DMS114 treated with DMSO at 0.1 percent for 48 hours (cell line): ENCODE results near the gene SIL1.
"Not testable (repeated sequence)": the region's sequence is repeated elsewhere in the genome, so short reads cannot be mapped to it uniquely, and the experiment has no call there.

Experiments used
- DNase-seq: peaks from one replicate; lab custom pipeline; 2025; ENCODE audit not compliant: unreplicated experiment; lab: John Stamatoyannopoulos, UW

Gene SIL1

DNA sequence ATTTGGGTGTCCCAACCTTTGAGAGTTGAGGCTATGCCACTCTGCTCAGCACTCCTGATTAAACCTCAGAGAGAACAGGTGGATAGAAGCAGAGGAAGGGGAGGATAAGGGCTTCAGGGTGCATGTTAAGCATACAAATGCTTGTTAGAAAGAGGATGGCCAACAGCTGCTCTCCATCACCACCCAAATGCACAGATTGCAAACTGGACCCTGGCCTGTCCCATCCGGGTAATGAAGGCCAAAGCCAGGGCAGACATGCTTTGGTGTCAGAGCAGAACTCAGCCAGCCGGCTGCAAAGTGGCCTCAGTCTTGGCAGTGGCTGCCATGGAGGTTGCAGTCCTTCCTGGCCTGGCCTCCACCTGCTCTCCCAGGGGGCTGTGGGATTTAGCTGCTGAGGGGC is 84.3 kb downstream of the SIL1 start:
- no peak for DNase-seq

- not testable (repeated sequence) for DNase-seq
Measured at GRCh38 chr5:139112362-139112761, 85.8 kb downstream of the SIL1 start.

GRCh38 chr5:139110526-139111168 is 87.5 kb downstream of the SIL1 start:
- no peak for DNase-seq

GRCh38 chr5:139108063-139108824 is 89.9 kb downstream of the SIL1 start:
- DNase-seq: no peak

DNA sequence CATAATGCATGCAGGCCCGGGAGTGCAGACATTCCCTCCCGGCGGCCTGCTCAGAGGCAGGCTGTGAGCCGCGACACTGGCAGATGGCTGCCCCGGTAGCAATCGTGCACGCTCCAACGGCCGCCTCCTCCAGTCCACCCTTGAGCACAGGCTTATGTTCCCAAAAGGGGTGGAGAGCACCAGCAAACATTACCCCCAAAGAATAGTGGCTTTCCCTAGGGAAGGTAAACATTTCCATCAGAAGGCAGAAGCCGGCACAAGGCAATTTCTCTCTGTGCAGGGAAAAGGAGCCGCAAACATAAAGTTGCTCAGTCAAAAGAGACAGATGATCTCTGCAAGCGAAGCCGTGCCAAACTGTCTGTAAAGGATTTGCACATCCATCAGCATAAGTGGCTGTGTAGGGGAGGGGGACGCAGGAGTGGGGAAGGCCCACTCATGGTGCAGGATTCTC is 92.5 kb downstream of the SIL1 start:
- DNase-seq: no peak

- no peak for DNase-seq
Measured at GRCh38 chr5:139104577-139105276, 93.4 kb downstream of the SIL1 start.

GRCh38 chr5:139103762-139104161 is 94.4 kb downstream of the SIL1 start:
- DNase-seq: no peak

- DNase-seq: no peak
Measured at GRCh38 chr5:139100825-139101224, 97.3 kb downstream of the SIL1 start.

DNA sequence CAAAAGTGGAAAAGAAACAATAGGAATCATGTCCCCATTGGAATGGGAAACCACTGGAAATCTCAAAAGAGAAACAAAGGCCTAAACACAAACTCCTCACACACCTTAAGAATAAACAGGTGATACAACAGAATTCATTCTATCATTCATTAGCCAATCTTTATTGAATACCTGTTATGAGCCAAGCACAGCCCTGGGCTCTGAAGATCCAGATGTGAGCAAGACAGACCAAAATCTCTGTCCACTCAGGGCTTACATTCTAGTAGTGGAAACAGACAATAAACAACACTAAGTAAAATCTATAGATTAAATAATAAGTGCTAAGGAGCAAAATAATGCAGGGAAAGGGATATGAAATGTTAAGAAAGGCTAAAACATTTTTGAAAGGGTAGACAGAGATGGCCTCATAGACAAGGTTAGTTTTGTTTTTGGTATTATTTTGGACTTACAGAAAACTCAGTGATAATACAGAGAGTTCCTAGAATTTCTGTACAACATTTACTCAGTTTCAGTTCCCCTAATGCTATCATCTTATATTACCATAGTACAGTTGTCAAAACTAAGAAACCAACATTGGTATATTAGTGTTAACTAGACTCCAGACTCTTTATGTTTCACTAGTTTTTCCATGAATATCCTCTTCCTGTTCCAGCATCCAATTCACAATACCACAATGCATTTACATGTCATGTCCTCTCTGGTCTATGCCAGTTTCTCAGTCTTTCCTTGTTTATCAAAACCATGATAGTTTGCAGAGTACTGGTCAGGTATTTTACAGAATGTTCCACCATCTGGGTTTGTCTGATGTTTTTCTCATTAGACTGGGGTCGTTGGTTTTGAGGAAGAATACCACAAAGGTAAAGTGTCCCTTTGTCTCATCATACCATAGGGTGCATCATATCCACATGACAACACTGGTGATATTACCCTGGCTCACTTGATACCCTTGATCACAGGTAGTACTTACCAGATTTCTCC is 103.7 kb downstream of the SIL1 start:
- DNase-seq: no peak

GRCh38 chr5:139092741-139093343 is 105.3 kb downstream of the SIL1 start:
- no peak for DNase-seq

GRCh38 chr5:139091439-139092156 is 106.6 kb downstream of the SIL1 start:
- peak; percentile 8 for DNase-seq

DNA sequence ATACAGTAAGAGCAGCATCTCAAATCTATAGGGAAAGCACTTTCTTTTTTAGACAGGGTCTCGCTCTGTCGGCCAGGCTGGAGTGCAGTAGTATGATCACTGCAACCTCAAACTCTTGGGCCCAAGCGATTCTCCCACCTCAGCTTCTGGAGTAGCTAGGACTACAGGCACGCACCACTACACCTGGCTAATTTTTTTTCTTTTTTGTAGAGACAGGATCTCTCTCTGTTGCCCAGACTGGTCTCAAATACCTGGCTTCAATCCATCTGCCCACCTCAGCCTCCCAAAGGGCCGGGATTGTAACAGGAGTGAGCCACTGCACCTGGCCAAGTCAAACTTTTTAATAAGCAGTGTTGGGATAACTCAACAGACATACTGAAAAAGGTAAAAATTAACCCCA is 107.6 kb downstream of the SIL1 start:
- no peak for DNase-seq

GRCh38 chr5:139088024-139088423 is 110.1 kb downstream of the SIL1 start:
- DNase-seq: no peak

DNA sequence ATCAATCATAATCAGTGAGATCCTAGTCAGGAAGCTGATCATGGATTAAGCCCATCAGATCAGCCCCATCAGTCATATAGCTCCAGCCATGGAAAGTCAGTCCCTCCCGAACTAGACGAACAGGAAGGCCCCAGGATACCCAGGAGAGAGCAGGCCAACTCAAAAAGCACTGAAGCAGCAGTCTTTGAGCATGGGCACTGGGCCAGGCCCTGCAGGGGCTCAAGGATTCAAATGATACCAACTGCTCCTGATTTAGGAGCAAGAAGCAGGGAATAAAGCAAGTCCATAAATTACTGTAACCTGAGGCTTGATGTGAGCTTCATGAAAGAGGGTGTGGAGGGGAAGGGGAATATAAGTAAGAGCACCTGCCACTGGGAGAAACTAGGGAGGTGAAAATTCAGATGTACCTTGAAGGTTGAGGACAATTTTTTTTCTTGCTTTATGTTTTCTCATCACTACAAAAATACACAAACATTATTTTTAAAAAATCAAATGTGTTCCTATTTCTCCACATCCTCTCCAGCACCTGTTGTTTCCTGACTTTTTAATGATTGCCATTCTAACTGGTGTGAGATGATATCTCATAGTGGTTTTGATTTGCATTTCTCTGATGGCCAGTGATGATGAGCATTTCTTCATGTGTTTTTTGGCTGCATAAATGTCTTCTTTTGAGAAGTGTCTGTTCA is 115.2 kb downstream of the SIL1 start:
- no peak for DNase-seq

- DNase-seq: no peak
Measured at GRCh38 chr5:139079991-139080610, 118.1 kb downstream of the SIL1 start.

DNA sequence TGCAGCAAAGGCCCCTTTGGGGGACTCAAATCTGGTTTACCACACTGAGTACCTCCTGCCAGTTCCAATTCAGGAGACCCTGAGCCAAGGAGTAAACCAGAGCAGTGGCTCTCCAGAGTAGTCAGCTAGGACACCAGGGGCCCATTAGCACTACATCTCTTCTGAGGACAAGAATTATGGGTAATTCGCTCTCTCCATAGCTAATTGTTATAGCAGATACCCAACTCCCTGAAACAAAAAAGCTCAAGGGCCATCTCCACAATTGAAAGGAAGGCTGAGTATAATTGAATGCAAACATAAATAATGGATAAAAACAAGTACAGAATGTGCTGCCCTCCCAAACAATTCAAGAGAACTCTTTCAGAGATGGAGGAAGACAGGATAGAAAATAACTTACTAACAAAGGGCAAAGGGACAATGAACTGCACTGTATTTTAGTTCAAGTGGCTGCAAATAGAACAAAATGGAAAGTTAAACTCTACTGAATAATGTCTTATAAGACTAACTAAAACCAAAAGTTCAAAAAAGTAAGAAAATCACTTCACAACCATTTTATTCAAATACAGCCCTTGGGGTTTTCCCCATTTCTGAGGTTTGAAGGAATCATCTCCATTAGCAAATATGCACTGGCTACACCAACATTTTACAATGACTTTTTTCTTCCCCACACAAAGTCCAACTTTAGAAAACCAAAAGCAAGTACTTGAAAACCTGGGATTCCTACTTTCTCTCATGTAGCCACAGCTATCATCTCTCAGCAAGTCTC is 118.8 kb downstream of the SIL1 start:
- DNase-seq: no peak

DNA sequence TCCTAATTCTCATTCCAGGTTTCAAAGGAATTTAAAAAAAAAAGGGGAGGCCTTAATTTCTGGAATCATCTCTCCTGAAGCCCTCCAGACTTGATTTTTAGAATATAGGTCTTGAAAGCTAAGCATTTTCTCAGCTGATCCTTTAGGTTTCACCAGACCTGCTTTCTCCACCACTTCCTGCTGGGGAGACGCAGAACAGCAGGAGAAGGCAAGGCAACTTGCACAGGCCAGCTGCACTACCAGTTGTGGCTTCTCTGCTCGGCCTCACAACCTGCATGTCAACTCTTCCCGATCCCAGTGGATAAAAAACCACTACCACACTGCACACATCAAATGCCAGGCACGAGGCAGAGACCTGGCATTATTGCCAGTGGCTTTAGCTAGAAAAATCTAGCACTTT is 119.8 kb downstream of the SIL1 start:
- no peak for DNase-seq

DNA sequence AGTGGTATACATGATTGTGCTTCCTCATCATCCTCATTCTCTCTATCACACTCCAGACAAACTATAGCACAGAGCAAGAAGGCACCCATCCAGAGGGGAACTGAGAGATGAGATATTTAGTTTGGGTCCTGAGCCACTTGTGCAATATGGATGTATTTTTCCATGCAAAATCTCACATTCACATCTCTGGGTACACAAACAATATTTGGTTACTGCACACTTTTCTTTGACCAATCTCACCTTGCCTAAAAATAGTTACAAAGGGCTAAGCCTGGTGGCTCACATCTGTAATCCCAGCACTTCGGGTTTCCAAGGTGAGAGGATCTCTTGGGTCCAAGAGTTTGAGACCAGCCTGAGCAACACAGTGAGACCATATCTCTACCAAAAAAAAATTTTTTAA is 120.3 kb downstream of the SIL1 start:
- no peak for DNase-seq
